HG03025 (cell line): Measurements from ENCODE around the gene VMA21.
A peak's percentile ranks its signal among the peaks of the same experiment; 100 is the strongest.

Experiments
- ATAC-seq: cut with Tn5 transposase; IDR thresholded peaks from one replicate; pipeline ENCODE4 v1.9.1; 2021; ENCODE audit warnings: mild to moderate bottlenecking, moderate library complexity; ENCODE audit not compliant: unreplicated experiment, low FRiP score

VMA21 gene, protein sequence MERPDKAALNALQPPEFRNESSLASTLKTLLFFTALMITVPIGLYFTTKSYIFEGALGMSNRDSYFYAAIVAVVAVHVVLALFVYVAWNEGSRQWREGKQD

DNA sequence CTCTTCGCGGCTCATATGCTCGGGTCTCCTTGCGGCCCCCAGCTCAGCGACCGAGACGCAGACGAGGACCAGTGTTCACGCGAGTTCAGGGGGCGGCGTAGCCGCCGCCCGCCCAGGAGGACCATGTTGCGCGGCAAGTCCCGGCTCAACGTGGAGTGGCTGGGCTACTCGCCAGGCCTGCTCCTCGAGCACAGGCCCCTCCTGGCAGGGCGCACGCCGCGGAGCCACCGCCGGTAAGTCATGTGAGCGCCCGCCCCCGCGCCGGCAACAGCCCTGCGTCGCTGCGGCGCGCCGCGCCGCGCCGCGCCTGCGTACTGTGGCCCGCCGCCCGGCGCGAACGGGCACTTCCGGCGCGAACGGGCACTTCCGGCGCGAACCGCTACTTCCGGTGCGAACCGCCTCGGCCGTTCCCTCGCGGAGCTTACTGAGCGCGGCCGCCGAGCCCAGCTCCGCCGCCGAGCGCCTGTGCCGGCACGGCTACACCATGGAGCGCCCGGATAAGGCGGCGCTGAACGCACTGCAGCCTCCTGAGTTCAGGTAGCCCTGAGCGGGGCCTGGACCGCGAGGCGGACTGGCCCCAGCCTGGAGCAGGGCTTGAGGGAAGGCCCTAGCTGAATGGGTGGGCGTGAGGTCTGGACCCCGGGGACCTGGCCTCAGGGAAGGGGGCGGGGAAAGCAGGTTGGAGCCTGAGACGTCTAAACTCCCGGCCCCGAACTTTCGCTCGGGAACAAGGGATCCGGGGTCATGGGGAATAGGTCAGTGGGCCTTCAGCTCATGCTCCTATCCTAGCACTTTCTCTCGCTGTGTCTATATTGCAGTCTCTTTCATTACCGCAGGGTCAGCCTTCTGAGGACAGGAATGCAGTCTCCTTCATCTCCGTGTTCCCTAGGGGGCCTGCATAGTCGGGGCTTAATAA lies at the start of gene VMA21:
Gene VMA21, plus strand, starts transcription at position 382 of the 916 bp plus-strand sequence. Its CDS starts 103 bp downstream, at position 485.
- peak; percentile 82 for ATAC-seq

DNA sequence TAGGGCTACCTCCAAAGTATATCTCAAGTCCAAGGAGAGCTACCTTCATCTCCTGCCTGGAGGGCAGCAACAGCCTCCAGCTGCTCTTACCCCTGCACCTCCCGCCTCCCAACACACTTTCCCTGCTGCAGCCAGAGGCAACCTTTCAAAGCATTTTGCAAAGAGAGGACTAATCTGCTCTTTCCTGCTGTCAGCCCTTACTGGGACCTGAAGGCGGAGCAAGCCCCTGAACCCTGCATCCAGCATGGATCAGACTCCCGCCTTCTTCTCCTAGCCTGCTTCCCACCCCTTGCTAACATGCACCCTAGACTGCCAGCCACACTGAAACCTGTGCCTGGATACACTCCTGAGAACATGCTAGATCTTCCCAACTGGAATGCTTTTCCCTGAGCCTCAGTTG lies 37.7 kb upstream of the VMA21 start:
- ATAC-seq: no peak

DNA sequence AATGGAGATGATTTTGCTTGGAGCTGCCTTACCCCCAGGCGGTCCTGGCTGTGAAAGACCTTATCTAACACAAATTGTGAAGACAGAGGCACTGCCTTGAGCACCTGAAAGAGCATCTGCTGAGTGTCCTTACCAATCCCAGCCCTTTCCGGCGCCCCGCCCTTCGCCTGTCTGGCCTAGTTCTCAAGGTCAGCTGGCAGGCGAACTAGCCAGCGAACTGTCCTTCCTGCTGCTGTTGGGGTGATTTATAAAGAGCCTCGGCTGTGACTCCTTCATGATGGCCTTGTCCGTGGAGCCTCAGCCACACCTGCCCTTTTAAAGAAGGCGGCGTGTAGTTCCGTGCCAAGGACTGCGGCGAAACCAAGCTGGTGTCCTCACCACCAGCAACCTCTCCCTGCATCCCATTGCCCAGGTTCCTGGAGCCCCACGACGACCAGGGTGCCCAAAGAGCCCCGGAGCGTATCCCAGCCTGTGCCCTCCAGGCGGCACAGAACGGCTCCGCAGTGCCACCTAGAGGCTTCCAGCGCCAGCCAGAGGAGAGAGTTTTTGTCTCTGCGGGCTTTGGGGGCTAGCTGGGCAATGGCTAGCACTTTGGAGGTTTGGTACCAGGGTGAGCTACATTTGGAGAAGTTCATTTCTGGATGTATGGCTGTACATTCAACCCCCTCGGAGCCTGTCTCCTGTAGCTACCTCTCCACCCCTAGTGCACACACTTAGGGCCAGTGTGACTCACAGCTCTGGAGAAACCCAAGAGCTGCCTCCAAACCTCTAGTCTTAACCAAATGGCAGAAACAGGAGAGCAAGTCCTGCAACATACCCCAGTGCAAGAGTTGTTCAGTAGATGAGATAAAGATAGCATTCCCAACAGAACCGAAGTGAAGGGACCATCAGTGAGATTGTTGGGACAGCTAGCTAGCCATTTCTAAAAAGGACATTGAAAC lies 36.8 kb upstream of the VMA21 start:
- ATAC-seq: no peak

DNA sequence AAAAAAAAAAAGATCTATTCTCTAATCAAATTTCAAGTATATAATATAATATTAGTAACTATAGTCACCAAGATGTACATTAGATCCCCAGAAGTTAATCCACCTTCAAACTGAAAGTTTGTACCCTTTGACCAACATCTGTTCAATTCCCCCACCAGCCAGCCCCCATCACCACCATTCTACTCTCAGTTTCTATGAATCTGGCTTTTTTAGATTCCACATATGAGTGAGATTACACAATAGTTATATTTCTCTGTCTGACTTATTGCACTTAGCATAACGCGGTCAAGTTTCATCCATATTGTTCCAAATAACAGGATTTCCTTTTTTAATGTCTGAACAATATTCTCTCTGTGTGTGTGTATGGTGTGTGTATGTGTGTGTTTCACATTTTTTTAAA lies 33.7 kb upstream of the VMA21 start:
- no peak for ATAC-seq

DNA sequence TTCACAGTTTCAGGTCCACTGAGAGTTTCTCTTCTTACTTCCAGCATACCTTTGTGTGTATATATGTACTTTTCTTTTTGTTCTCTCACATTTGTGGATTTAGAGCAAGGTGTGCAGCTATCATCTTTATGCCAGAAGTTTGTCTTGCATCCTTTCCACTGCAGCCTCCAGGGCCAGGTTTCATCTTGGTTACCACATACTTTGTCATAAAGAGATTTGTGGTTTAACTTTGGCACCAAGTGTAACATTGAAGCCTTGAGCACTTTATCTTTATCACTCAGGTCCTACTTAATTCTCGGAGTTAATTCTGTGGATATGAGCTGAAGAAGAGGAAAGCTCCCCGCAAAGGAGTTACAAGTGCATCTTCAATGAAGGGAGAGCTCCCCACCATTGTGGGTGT lies 31.4 kb upstream of the VMA21 start:
- no peak for ATAC-seq

DNA sequence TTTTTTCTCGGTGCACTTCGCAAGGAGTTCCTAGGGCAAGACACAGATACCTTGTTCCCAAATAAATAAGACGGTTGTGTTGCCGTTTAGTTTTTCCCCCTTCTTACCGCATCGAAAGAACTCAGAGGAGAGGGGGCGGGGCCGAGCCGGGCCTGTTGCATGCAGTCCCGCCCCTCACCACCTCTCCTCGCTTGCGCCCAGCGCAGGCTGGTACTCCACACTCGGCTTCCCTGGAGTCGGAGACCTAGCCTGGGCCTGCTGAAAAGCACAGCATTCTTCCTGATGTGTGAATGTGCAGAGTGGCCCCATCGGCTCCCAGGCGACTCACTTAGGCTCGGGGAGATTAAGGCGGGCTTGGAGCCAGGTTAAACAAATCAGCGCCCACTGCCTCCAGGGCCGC lies 26.1 kb upstream of the VMA21 start:
- no peak for ATAC-seq

DNA sequence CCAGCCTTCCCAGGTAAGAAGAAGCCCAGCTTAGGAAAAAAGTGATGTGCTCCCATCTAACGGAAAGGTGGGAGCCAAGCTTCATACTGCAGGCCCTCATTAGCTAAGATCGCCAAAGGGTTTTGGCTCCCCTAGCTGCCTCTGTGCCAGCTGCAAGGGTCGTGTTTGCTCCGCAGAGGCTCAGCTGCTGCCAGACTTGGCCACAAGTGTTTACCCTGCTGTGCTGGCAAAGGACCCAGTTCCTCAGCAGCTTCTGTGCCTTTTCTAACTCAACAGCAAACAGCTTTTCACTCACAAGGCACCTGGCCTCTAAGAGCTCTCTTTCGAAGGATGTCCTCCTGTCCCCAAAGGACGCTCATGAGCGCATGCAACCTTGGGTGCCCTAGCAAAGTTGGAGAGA lies 12.2 kb upstream of the VMA21 start:
- ATAC-seq: no peak

DNA sequence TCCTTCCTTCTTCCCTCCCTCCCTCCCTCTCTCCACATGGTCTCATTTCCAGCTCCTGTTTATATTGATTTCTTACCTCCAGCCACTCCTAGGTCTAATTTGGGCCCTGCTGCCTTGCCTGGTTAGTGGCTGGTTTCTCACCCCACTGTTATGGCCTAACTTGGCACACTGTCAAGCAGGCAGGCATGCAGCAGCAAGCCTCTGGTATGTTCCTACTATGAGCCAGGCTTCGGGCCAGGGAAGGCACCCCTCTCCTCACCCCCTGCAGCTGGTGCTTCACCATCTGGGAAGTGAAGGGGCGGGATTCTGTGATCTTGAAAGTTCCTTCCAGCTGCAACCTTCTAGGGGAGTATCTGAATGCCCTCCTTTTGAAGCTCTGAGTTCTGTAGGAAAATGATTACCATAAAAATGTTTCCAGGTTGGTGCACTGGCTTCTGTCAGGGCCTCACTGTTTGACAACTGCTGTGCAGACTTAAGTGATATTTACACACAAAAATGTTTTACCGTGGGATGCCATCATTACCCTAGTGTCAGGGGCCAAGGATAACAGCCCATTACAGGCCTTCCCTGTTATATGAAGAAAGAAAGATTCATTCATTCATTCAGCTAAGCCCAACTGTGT lies 10.1 kb upstream of the VMA21 start:
- no peak for ATAC-seq

DNA sequence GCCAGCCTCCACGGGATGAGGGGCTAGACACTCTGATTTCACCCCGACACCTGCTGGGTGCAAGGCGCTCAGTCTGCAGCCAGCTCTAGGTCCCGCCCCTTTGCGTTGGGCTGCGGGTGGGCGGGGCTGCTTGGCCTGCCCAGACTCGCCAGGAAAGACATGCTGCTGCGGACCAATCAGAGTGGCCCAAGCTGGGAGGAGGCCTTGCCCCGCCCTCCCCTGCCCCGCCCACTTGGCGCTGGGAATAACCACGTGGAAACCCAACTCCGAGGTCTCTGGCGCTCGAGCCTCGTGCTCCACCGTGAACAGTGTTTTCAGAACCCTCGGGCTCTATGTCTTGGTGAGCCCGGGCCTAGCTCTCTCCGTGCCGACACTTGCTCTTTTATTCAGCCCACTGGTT lies 5.3 kb upstream of the VMA21 start:
- ATAC-seq: no peak

DNA sequence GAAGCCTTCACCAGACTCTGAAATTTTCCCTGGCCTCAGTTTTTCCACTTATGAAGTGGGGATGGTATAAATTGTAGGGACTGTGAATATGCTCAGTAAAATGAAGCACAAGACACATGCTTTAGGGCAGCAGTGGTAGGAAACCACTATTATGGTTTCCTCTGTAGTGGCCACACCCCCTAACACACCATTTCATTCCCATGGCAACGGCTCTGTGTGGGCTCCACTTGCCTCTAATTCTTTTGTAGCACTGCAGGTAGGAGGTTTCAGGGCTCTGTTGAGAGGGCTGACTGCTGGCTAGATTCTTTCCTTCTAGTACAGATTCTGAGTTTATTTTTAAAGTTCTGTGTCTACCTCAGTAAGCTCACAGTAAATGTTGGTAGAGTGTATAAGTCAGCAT lies 3.5 kb upstream of the VMA21 start:
- peak; percentile 32 for ATAC-seq

DNA sequence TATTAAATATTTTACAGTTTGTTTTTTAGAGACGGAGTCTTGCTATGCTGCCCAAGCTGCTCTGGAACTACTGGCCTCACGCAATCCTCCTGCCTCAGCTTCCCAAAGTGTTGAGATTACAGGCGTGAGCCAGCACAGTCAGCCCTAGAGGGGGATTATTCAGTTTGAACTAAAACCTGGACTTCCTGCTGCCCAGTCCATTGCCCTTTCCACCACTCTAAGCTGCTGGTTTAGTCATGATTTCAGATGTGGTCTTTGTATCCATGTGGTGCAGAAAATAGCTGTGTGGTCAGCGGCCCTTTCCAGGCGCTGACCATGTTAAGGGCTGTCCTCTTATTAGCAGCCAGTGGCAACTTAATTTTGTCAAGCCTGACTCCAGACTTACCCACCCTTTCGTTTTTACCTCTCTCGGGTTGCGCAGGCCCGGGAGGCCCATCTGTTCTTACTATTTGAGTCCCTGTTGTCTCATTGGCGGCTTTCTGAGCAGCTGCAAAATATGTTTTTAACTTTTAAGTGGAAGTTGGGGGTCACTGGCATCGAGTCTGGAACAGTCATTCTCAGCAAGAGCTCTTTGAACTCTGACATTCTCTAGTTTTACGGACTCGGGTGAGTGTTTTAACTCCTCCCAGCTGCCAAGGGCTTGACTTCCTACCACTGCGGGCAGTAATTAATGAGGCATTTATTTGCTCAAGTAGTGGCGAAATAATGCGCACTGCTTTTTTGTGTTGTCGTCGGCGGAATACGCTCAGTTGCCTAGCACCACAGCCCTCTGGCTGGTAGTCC lies 773 bp upstream of the VMA21 start:
- ATAC-seq: peak; percentile 29

DNA sequence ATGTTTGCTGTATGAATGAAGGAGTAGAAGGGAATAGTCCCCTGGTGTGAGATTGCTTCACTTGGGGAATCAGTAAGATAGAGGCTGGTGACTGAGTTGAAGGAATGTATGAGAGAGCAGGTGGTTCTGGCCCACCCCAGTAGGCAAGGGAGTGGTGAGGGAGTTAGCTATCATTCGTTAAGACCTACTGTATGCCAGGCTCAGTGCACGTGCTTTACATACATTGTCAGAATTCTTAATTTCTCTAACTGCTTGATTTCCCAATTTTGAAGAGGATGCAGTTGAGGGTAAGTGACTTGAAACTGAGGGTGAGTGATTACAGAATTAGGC lies 700 bp downstream of the VMA21 start:
- ATAC-seq: no peak

DNA sequence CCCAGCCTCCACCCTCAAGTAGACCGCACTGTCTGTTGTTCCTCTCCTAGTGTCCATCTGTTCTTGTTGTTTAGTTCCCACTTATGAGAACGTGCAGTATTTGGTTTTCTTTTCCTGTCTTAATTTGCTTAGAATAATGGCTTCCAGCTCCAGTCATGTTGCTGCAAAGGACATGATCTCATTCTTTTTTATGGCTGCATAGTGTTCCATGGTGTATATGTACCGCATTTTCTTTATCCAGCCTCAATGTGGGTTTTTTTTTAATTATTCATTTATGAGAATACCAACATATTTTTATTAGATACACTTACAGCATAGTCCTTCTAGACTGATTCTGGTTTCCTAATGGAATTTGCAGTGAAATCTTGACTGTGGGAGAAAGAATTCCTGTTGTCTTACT lies 1.3 kb downstream of the VMA21 start:
- no peak for ATAC-seq

DNA sequence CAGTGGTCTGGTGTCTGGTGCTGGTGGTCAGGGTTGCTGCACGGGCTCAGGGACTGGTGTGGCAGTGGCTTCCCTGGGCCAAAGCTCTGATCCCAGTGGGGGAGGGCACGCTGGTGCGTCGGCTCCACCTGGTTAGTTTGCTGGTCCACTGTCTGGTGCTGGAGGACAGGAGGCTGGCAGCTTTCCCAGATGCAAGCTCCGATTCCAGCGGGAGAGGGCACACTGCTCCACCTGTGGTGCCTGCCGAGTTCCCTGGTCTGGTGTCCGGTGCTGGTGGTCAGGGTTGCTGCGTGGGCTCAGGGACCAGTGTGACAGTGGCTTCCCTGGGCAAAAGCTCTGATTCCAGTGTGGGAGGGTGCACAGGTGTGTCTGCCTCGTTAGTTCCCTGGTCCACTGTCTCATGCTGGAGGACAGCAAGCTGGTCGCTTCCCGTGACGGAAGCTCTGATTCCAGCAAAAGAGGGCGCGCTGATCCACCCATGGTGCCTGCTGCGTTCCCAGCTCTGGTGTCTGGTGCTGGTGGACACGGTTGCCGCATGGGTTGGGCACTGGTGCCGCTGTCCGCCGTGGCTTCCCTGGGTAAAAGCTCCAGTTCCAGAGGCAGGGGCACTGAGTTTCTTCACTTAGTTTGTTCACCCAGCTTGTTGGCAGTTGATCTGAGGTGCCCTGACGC lies 5.8 kb downstream of the VMA21 start:
- ATAC-seq: no peak

DNA sequence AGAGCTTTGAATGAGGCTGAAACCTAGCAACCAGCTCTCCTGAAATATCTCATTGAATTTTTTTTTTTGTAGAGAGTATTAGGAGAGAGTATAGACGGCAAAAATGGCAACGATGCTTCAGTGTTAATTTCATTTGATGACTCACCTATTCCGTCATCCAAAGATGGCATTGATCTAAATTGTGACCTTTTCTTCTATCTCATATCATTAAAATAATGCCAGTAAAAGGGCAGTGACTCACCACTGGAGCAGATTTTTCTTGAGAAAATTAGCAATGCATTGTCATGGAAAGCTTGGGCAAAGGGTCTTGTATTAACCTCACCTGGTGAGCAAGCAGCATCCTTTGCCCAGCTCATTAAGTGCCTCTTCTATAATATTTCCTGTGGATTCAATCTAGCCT lies 19.6 kb downstream of the VMA21 start:
- ATAC-seq: no peak

DNA sequence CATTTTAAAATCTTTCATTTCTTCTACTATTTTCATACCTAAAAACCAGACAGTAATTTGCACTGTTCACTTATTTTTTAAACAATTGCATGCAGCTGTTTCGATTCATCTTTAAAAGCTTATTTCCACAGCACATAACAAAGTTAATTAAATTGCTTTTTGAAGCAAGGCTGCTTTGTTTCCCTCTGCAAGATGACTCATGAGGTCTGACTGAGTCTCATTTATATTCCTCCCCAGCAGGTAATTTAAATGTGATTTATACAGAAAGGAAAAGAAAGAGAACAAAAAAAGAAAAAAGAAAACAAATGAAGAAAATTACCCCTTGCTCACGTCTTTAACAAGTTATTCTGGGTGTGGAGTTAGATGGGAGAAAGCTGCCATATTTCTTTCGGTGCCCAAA lies 22.8 kb downstream of the VMA21 start:
- no peak for ATAC-seq

DNA sequence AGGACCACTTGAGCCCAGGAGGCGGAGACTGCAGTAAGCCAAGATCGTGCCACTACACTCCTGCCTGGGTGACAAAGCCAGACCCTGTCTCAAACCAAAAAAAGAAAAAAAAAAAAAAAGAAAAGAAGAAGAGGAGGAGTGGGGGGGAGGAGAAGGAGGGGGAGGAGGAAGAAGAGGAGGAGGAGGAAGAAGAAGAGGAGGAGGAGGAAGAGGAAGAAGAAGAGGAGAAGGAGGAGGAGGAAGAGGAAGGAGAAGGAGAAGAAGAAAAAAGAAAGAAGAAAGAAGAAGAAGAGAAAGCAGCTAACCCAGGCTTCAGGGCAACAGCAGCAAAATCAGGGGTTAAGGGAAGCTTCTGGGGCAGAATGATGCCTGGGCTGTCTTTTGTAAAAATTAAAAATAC lies 27.5 kb downstream of the VMA21 start:
- ATAC-seq: no peak

DNA sequence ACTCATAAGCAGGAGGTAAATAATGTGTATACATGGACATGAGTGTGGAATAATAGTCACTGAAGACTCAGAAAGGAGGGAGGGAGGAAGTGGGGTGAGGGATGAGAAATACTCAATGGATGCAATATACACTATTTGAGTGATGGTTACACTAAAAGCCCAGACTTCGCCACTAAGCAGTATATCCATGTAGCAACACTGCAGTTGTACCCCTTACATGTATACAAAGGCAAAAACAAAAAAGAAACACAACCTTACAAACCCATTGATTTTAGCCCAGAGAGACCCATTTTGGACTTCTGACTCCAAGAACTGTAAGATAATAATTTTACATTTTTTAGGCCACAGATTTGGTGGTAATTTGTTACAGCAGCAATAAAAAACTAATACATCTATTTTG lies 51.5 kb downstream of the VMA21 start:
- no peak for ATAC-seq

DNA sequence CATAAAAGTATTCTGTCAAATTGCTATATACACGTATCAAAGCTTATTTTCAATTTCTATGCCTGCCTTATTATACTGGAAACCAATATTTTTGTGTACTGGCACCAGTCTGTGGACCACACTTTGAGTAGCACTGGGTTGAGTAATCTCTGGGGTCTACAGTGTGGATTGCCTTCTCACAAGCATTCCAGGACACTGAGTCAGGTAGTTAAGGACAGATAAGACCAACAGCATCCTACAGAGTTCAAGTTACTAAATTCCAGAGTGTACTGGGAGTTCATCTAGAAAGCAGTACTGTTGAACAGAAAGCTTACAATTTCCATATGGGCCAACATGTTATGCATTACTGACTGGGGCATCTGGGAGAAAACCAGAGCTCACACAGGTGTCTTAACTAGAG lies 61.8 kb downstream of the VMA21 start:
- no peak for ATAC-seq
